ENCODE measurements around the gene DEPDC5. TPM values are rescaled to one million over a fixed set of nuclear protein-coding genes. Genes with fewer than 3 reads are reported as not detected.

Gene DEPDC5
- total and polyA plus RNA-seq, 2 of the 8 experiments (the other 6 are each of a cell fraction or from before 2014, with no cell fraction given): 18.3 to 26.5 TPM

GRCh38 chr22:31833930-31834329, 80.1 kb downstream of the DEPDC5 start:
- Histone ChIP-seq H4K5ac (ENCODE audit: insufficient read length, low read depth, low read length) (no peak overlapping the region), H3K27ac (ENCODE audit: low read depth, low read length) (no peak overlapping the region), H3K36me3 (ENCODE audit: control insufficient read depth in 2 of 4, insufficient read depth in 4 of 4, low read length in 3 of 4) (peaks cover 0 to 7% (median 1%) of the 10 kb centered on the region in 4 experiments; a peak in 3 of 8 replicates), H4K8ac (ENCODE audit: extremely low read depth, insufficient read depth, low read length) (no peak overlapping the region), H3K27me3 (replicated peaks in 1 of 4; ENCODE audit: control insufficient read depth in 3 of 4, extremely low read depth in 1 of 4, insufficient read depth in 3 of 4, low read length in 3 of 4) (no peaks in the 10 kb centered on the region), H3K79me2 (ENCODE audit: control insufficient read depth in 1 of 2, insufficient read depth in 2 of 2, low read length in 2 of 2) (no peaks in the 10 kb centered on the region), H3K23me2 (ENCODE audit: low read depth, low read length) (no peaks in the 10 kb centered on the region), H3K4ac (replicated peaks; ENCODE audit: insufficient read length, low read depth, low read length) (no peak overlapping the region), H3K14ac (ENCODE audit: insufficient read length) (no peak overlapping the region), H2AK5ac (ENCODE audit: low read depth, low read length) (no peak overlapping the region), H3K4me2 (ENCODE audit: insufficient read depth in 1 of 2, low read depth in 2 of 2, low read length in 2 of 2) (no peak overlapping the region), H4K20me1 (replicated peaks in 1 of 2; ENCODE audit: control insufficient read depth in 1 of 2, insufficient read depth in 2 of 2, low read length in 2 of 2) (no peaks in the 10 kb centered on the region), H3K79me1 (ENCODE audit: low read depth, low read length) (no peaks in the 10 kb centered on the region), H4K91ac (replicated peaks; ENCODE audit: insufficient read length, low read length) (no peak overlapping the region), H2BK12ac (ENCODE audit: low read depth, low read length) (no peak overlapping the region), H3K4me3 (ENCODE audit: extremely low read depth in 1 of 4, insufficient read depth in 2 of 4, low read depth in 3 of 4, low read length in 4 of 4) (no peak overlapping the region), H3K18ac (ENCODE audit: extremely low read depth, low read length) (no peak overlapping the region), H2BK20ac (ENCODE audit: low read length) (no peak overlapping the region), H3K9ac (replicated peaks in 1 of 4; ENCODE audit: extremely low read depth in 1 of 4, low read depth in 3 of 4, low read length in 3 of 4) (no peak overlapping the region; a peak in 1 of 7 replicates), H3K9me3 (ENCODE audit: insufficient read depth in 2 of 2, low read depth in 1 of 2, low read length in 1 of 2) (no peaks in the 10 kb centered on the region), H3K56ac (replicated peaks; ENCODE audit: insufficient read length, low read depth, low read length) (no peak overlapping the region), H2BK120ac (replicated peaks; ENCODE audit: low read depth, low read length) (no peak overlapping the region), H2AFZ (ENCODE audit: low read length) (no peak overlapping the region), H2BK15ac (ENCODE audit: low read length) (no peak overlapping the region), H2BK5ac (ENCODE audit: low read depth, low read length) (no peak overlapping the region), H3K4me1 (replicated peaks in 1 of 4; ENCODE audit: control insufficient read depth in 3 of 4, insufficient read depth in 4 of 4, low read length in 3 of 4) (no peaks in the 10 kb centered on the region), H3K23ac (ENCODE audit: insufficient read length) (no peak overlapping the region)
- FAIRE-seq (no peak), DNase-seq (ENCODE audit: low read depth in 1 of 2, low spot score in 2 of 2) (no peak)
- 88% methylated on average over 1 of the region's 1 CpG; no CpG with 5 or more reads in 1 of the 2 experiments for WGBS, 2 experiments (ENCODE audit: extremely low coverage in 1 of 2, insufficient coverage in 1 of 2, insufficient read length in 1 of 2, insufficient replicate concordance in 2 of 2, low coverage in 1 of 2, low lambda C conversion rate in 2 of 2, missing lambda C conversion rate in 1 of 2)
- ChIA-PET CTCF (ENCODE audit: partially characterized antibody) (interaction anchor here (0.5 to 1.8 kb wide), 4 partner anchors 8 to 52 kb away, joined by 3 to 5 read pairs (median 3); no protein-coding TSS in a partner anchor), POLR2A (ENCODE audit: partially characterized antibody) (no interaction called here)
